GM21737 (cell line): ENCODE results near the gene MERTK.
"Not testable (repeated sequence)": the region's sequence is repeated elsewhere in the genome, so short reads cannot be mapped to it uniquely, and the experiment has no call there.

Source experiments
- ATAC-seq: cut with Tn5 transposase; IDR thresholded peaks from one replicate; pipeline ENCODE4 v1.9.1; 2021; ENCODE audit warnings: mild to moderate bottlenecking, moderate library complexity; ENCODE audit not compliant: unreplicated experiment

The MERTK gene

DNA sequence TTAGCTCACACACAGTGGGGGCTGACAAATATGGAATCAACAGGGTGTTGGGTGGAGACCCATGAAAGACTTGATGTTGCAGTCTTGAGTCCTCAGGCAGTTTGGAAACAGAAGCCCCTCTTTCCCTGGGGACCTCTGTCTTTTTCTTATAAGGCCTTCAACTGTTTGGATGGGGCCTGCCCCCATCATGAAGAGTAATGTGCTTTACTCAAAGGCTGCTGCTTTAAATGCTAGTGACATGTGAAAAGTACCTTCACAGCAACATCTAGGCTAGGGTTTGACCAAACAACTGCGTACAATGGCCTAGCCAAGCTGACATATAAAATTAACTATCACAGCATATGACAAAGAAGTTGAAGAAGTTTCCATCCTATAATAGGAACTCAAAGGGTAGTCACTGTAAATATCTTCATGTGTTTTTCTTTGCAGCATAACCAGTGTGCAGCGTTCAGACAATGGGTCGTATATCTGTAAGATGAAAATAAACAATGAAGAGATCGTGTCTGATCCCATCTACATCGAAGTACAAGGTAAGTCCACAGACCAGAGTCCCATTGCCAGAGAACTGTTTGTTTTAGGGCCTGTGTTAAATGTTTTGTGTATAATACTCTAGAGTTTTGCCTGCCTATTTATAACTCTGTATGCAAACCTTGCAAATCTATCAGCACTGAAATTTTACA, 46.3 kb downstream of the MERTK start:
- ATAC-seq, result no peak

- no peak for ATAC-seq
Observed at GRCh38 chr2:111945444-111946293, 47.3 kb downstream of the MERTK start.

- no peak for ATAC-seq
Observed at GRCh38 chr2:111946294-111947114, 48.1 kb downstream of the MERTK start.

- ATAC-seq, result no peak
Observed at GRCh38 chr2:111947219-111947618, 48.8 kb downstream of the MERTK start.

DNA sequence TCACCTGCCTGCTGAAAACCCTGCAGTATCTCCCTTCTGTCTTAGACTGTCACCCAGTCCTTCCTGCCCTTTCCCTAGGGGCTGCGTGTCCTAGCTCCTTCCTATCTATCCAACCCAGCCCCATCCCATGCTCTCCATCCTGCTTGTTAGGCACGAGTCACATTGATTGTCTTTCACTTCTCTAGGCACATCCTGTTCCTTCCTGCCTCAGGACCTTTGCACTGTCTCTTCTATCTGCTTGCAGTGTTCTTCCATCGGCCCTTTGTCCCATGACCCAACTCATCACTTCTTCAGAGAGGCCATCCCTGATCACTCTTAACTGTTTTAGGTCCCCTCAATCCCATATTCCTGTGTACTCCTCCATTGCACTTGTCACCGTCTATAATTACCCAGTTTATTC, 50.4 kb downstream of the MERTK start:
- ATAC-seq, result no peak

- ATAC-seq, result no peak
Observed at GRCh38 chr2:111950236-111950635, 51.8 kb downstream of the MERTK start.

DNA sequence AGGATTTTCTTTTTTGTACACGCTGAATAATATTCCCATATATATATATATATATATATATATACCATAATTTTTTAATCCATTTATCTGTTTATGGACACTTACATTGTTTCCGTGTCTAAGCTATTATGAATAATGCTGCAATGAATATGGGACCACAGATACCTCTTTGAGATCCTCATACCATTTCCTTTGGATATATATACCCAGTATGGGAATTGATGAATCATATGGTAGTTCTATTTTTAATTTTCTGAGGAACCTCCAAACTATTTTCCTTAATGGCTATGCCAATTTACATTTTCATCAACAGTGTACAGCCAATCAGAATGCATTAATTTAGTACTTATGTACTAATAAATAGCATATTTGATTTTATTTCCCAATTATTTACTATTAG, 53.1 kb downstream of the MERTK start:
- ATAC-seq, result no peak

DNA sequence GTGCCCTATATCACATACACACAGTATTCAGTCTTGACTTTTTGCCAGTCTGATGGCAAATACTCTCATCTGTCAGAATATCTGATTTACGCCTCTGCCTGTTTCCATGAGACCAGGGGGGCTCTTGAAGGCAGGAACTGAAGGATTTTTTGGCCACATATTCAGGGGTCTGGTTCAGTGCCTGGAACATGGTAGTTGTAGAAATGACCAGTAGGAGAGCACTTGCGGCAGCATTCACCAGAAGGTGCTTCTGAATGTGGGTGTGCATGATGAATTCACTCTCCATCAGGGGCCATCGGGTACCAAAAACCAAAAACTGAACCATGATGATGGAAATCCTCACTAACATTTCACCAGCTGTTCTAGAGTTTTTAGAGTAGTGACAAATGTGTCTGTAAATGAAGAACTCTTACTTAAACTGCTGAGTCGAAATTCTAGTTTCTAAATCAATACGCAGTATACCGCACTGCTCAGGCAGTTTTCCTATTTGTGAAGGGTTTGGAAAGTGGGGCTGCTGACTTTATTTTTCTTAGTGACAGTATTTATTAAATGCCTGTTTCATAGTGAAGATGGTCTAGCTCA, 54.6 kb downstream of the MERTK start:
- ATAC-seq, result no peak

DNA sequence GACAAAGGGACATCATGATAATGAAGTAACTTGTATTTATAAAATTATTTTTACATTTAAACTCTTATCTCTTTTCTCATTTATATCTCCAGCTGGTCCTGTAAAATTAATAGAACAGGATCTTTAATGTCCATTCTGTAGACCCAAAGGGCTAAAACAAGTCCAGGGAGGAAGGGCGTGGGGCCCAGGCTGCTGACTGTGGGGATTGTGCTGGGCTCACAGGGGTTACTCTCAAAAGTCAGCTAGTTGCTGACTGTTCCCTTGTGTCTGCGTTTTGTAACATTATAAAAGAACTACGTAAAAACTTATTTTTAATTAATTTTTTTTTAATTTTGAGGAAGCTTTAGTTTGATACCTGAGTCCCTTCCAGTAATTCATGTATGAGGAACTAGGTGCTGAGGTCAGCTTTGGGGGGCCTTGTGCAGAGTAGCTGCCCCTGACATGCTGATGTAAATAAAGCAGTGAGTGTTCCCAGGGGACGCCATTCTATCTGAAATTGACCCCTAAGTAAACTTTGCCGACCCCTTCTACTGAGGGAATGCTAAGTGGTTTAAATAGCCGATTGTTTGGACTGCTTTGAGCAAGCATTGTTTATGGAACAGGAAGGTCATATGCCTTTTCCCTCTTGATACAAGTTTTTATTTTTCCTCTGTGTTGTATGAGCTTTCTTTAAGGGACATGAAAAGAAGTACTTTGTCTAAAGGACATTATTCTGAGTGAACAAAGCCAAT, 56.4 kb downstream of the MERTK start:
- no peak for ATAC-seq

DNA sequence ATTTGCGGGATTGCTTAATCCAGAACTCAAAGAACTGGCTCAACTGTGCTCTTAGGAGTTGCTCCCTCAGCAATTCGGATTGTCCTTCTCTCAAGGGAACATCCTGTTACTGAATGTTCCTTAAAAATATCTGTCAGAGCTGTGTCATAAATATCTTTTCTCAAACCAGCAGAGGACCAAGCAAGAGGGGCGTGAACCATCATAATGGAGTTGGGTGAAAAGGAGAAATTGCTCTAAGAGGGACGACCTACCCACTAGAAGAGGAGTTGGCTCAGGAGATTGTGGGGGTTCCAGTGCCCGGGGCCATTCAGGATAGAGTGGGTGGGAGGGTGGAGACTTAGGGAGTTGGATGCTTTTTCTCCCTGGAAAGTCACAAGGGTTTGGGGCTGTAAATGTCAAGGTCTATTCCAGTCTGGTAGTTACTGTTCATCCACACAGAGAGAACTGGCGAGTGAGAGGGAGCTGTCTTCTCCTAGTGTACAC, 59.5 kb downstream of the MERTK start:
- no peak for ATAC-seq

DNA sequence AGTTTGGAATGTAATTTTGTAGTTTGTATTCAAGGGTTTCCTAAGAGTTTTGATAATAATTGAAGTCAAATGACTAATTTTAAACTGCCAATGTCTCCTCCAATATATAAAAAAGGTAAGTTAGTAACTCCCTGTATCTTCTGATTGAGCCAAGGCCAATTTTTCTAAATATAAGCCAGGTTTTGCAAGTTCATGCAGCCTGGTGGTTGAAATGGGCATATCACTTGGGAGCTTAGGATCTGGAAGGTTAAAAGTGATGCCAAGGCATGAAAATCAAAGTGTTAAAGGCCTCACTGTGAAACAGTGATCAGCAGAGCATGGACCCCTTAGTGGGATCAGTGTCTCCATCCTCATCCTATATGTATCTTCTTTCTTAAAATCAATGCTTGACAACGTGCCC, 60.5 kb downstream of the MERTK start:
- no peak for ATAC-seq

- ATAC-seq, result no peak
Observed at GRCh38 chr2:111961663-111962062, 63.3 kb downstream of the MERTK start.

DNA sequence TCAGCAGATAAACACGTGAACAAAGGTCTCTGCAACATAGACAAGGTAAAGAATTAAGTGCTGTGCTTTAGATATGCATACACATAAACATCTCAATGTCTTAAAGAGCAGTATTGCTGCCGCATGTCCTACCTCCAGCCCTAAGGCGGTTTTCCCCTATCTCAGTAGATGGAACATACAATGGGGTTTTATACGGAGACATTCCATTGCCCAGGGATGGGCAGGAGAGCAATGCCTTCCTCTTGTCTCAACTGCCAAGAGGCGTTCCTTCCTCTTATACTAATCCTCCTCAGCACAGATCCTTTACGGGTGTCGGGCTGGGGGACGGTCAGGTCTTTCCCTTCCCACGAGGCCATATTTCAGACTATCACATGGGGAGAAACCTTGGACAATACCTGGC, 64.7 kb downstream of the MERTK start:
- ATAC-seq, result not testable (repeated sequence)

DNA sequence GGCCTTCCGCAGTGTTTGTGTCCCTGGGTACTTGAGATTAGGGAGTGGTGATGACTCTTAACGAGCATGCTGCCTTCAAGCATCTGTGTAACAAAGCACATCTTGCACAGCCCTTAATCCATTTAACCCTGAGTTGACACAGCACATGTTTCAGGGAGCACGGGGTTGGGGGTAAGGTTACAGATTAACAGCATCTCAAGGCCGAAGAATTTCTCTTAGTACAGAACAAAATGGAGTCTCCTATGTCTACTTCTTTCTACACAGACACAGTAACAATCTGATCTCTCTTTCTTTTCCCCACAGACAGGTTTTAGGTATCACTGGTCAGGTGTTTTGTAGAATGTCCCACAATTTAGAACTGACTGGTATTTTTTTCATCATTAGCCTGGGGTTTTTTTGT, 65.1 kb downstream of the MERTK start:
- ATAC-seq, result not testable (repeated sequence)

GRCh38 chr2:111965062-111965461, 66.7 kb downstream of the MERTK start:
- ATAC-seq, result no peak

DNA sequence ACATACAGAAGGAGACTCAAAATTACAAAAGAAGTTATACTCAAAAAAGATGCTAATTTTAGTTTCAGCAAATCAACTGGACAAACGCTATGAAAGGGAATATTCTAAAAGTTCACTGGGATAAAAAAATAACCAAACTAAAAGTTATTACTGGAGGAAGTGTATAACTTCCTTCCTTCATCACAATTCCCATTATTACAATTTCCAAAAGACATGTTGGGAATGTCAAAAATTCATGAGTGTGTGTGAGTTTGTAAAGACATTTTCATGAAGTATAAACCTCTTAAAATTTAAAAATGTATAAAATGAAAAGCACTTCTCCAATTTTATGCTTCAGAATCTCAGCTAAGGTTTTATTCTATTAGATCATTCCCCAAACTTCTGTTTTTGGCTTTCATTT, 67.8 kb downstream of the MERTK start:
- no peak for ATAC-seq

GRCh38 chr2:111967018-111967417, 68.6 kb downstream of the MERTK start:
- ATAC-seq, result no peak

DNA sequence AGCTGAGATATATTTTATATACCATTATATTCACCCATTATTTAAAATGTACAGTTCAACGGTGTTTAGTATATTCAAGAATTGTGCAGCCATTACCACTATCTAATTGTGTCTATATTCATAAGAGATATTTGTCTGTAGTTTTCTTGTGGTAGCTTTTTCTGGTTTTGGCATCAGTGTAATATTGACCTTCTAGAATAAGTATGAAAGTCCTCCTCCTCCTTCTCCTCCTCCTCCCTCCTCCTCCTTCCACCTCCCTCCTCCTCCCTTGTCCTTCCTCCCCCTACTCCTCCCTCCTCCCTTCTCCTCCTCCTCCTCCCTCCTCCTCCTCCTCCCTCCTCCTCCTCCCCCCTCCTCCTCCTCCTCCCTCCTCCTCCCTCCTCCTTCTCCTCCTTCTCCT, 72.0 kb downstream of the MERTK start:
- no peak for ATAC-seq

- ATAC-seq, result no peak
Observed at GRCh38 chr2:111972955-111973565, 74.7 kb downstream of the MERTK start.

DNA sequence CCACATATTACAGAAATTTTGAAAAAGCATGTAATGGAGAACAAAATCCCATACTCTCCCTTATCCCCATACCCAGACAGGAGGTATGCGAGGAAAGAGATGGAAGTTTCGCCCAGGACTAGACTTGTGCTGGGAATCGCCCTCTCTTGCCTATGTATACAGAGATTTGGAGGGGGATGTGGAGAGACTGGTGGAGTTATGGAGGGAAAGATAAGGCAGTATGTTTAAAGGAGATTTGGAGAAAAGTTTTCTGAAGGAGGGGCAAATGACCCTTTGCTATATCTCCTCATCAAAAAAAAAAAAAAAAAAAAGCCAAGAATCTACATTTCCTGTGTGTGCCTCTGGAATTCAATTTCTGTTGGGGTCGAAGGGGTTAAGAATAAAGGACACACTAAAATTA, 75.3 kb downstream of the MERTK start:
- ATAC-seq, result no peak
